HUES64 (cell line): ENCODE data around the gene PCDHGA6.
A peak's percentile ranks its signal among the peaks of the same experiment; 100 is the strongest.
"Not testable (repeated sequence)": the region's sequence is repeated elsewhere in the genome, so short reads cannot be mapped to it uniquely, and the experiment has no call there.

ENCODE experiments used
- H3K27ac ChIP-seq: 2 replicates; pipeline ENCODE4 v1.7.0; 2013; ENCODE audit warnings: low read depth, low read length, inconsistent platforms
- H3K27me3 ChIP-seq: 2 replicates; pipeline ENCODE4 v1.6.1; 2013; ENCODE audit warnings: mild to moderate bottlenecking, low read length; ENCODE audit not compliant: insufficient read depth
- H3K36me3 ChIP-seq: 2 replicates; pipeline ENCODE4 v1.6.1; 2013; ENCODE audit warnings: mild to moderate bottlenecking, low read length; ENCODE audit not compliant: insufficient read depth
- H3K4me1 ChIP-seq: 2 replicates; pipeline ENCODE4 v1.6.1; 2013; ENCODE audit warnings: mild to moderate bottlenecking, low read length, moderate library complexity; ENCODE audit not compliant: insufficient read depth
- H3K4me3 ChIP-seq: 2 replicates; pipeline ENCODE4 v1.5.1; 2013; ENCODE audit warnings: mild to moderate bottlenecking, low read length, moderate library complexity
- H3K9ac ChIP-seq: 2 replicates; pipeline ENCODE4 v1.6.1; 2013; ENCODE audit warnings: mild to moderate bottlenecking, low read depth, low read length
- H3K9me3 ChIP-seq: 2 replicates; pipeline ENCODE4 v1.6.1; 2013; ENCODE audit warnings: low read depth, low read length; ENCODE audit not compliant: insufficient read depth
- WGBS: fragments of 150-250, 120-280 bp; methylation state at CpG from one replicate; pipeline ENCODE4 v1.1.7; 2013; ENCODE audit warnings: missing lambda C conversion rate; 5-methylcytosine and 5-hydroxymethylcytosine counted together

The PCDHGA6 gene

GRCh38 chr5:141362719-141363118, 11.0 kb upstream of the PCDHGA6 start:
- Histone ChIP-seq H3K27me3 (no peaks in the 10 kb centered on the region), H3K9me3 (peaks cover 60% of the 10 kb centered on the region), H3K27ac (no peak overlapping the region), H3K9ac (no peak overlapping the region), H3K4me3 (peak overlapping the region; percentile 27; the same call in 1 of the 2 replicates), H3K4me1 (0 out of 2 replicates have a peak, but pooled peaks cover 6% of the 10 kb centered on the region), H3K36me3 (peaks cover 7% of the 10 kb centered on the region; the same call in 1 of the 2 replicates)

GRCh38 chr5:141363952-141364660, 9.6 kb upstream of the PCDHGA6 start, which contains the start of gene PCDHGA5:
PCDHGA5 (plus strand) TSS chr5:141364162; CDS start chr5:141364331, 169 bp downstream.
- Histone ChIP-seq H3K9ac (no peak within 1 kb of the TSS), H3K27ac (no peak within 1 kb of the TSS), H3K36me3 (peaks cover 7% of the 10 kb centered on the region; the same call in 1 of the 2 replicates), H3K4me1 (0 out of 2 replicates have a peak, but pooled peaks cover 6% of the 10 kb centered on the region), H3K9me3 (peaks cover 64% of the 10 kb centered on the region), H3K27me3 (no peaks in the 10 kb centered on the region), H3K4me3 (no peak within 1 kb of the TSS)
- WGBS: 97% methylated on average over 33 of the region's 34 CpGs

GRCh38 chr5:141366016-141366896, 7.4 kb upstream of the PCDHGA6 start:
- Histone ChIP-seq H3K27me3 (no peaks in the 10 kb centered on the region), H3K27ac (no peak overlapping the region), H3K9ac (no peak overlapping the region), H3K4me3 (no peak overlapping the region), H3K4me1 (0 out of 2 replicates have a peak, but pooled peaks cover 6% of the 10 kb centered on the region), H3K36me3 (0 out of 2 replicates have a peak, but pooled peaks cover 3% of the 10 kb centered on the region), H3K9me3 (peaks cover 71% of the 10 kb centered on the region)
- 97% methylated on average over 46 of the region's 46 CpGs for WGBS

- 94% methylated on average over 32 of the region's 32 CpGs for WGBS
- H3K9ac ChIP-seq: no peak within 1 kb of the TSS
- H3K27me3 ChIP-seq: no peaks in the 10 kb centered on the region
- H3K9me3 ChIP-seq: peaks cover 74% of the 10 kb centered on the region
- H3K4me1 ChIP-seq: no peaks in the 10 kb centered on the region
- H3K4me3 ChIP-seq: no peak within 1 kb of the TSS
- no peaks in the 10 kb centered on the region for H3K36me3 ChIP-seq
- H3K27ac ChIP-seq: no peak within 1 kb of the TSS
These were observed 3.5 kb upstream of the PCDHGA6 start, which contains the start of gene PCDHGB3 for GRCh38 chr5:141369994-141370848. PCDHGB3 (plus strand) TSS chr5:141370242; CDS start chr5:141370395, 153 bp downstream.

- Histone ChIP-seq H3K9ac (no peak overlapping the region), H3K27ac (no peak overlapping the region), H3K27me3 (no peaks in the 10 kb centered on the region), H3K4me1 (no peaks in the 10 kb centered on the region), H3K9me3 (peaks cover 68% of the 10 kb centered on the region), H3K36me3 (no peaks in the 10 kb centered on the region), H3K4me3 (no peak overlapping the region)
- 96% methylated on average over 69 of the region's 69 CpGs for WGBS
These were observed 1.9 kb upstream of the PCDHGA6 start for GRCh38 chr5:141371572-141372475.

- H3K9ac ChIP-seq: no peak overlapping the region
- no peak overlapping the region for H3K27ac ChIP-seq
- 97% methylated on average over 14 of the region's 14 CpGs for WGBS
- no peaks in the 10 kb centered on the region for H3K27me3 ChIP-seq
- peaks cover 64% of the 10 kb centered on the region for H3K9me3 ChIP-seq
- no peaks in the 10 kb centered on the region for H3K4me1 ChIP-seq
- no peaks in the 10 kb centered on the region for H3K36me3 ChIP-seq
- no peak overlapping the region for H3K4me3 ChIP-seq
These were observed 936 bp downstream of the PCDHGA6 start for GRCh38 chr5:141374627-141375026.

GRCh38 chr5:141375444-141376155, 1.9 kb downstream of the PCDHGA6 start:
- H3K9ac ChIP-seq, H3K27ac ChIP-seq, H3K27me3 ChIP-seq, H3K36me3 ChIP-seq, H3K4me3 ChIP-seq, H3K4me1 ChIP-seq: not testable (repeated sequence)
- H3K9me3 ChIP-seq: peaks cover 60% of the 10 kb centered on the region
- 96% methylated on average over 38 of the region's 48 CpGs for WGBS

GRCh38 chr5:141382469-141383294, 9.0 kb downstream of the PCDHGA6 start, which contains the start of gene PCDHGA7:
PCDHGA7 (plus strand) TSS chr5:141382742; CDS start chr5:141382900, 158 bp downstream.
- H3K4me3 ChIP-seq: no peak within 1 kb of the TSS
- H3K9me3 ChIP-seq: peaks cover 44% of the 10 kb centered on the region; the same call in 1 of the 2 replicates
- no peaks in the 10 kb centered on the region for H3K27me3 ChIP-seq
- 96% methylated on average over 37 of the region's 37 CpGs for WGBS
- 0 out of 2 replicates have a peak, but pooled peaks cover 3% of the 10 kb centered on the region for H3K36me3 ChIP-seq
- H3K27ac ChIP-seq: no peak within 1 kb of the TSS
- no peaks in the 10 kb centered on the region for H3K4me1 ChIP-seq
- H3K9ac ChIP-seq: no peak within 1 kb of the TSS

GRCh38 chr5:141383345-141383744, 9.7 kb downstream of the PCDHGA6 start:
- H3K27ac ChIP-seq: no peak overlapping the region
- H3K4me1 ChIP-seq: no peaks in the 10 kb centered on the region
- H3K27me3 ChIP-seq: no peaks in the 10 kb centered on the region
- H3K9ac ChIP-seq: no peak overlapping the region
- peaks cover 46% of the 10 kb centered on the region for H3K9me3 ChIP-seq
- WGBS: 95% methylated on average over 21 of the region's 21 CpGs
- 0 out of 2 replicates have a peak, but pooled peaks cover 3% of the 10 kb centered on the region for H3K36me3 ChIP-seq
- H3K4me3 ChIP-seq: no peak overlapping the region
